Measurements from ENCODE around the gene IRF8. TPM values are rescaled to one million over a fixed set of nuclear protein-coding genes. Genes with fewer than 3 reads are reported as not detected.

IRF8 gene
- total and polyA plus RNA-seq, 2 donors from 2014 or later: 2.9 to 33.3 TPM

DNA sequence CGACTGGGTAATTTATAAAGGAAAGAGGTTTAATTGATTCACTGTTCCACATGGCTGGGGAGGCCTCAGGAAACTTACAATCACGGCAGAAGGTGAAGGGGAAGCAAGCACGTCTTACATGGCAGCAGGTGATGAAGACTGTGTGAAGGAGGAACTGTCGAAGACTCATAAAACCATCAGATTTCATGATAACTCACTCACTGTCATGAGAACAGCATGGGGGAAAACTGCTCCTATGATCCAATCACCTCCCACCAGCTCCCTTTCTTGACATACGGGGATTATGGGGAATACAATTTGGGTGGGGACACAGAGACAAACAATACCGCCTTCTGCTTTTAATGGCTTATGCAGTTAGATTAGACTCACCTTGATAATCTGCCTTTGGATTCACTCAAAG lies 19.4 kb upstream of the IRF8 start:
- intact Hi-C loops (cut with DNase I): no loop called here
- FAIRE-seq: no peak
- no peaks in the 10 kb centered on the region for H3K4me1 ChIP-seq (ENCODE audit: control insufficient read depth in 2 of 3, insufficient read depth in 2 of 3, low read depth in 1 of 3, low read length in 3 of 3)

GRCh38 chr16:85879975-85880831 lies 18.8 kb upstream of the IRF8 start:
- Histone ChIP-seq H3K27ac (ENCODE audit: low read depth in 2 of 2, low read length in 2 of 2) (no peak overlapping the region), H3K4me3 (ENCODE audit: low read length in 3 of 3) (no peak overlapping the region), H3K9ac (ENCODE audit: low read length in 3 of 3) (no peak overlapping the region), H3K4me1 (ENCODE audit: control insufficient read depth in 2 of 3, insufficient read depth in 2 of 3, low read depth in 1 of 3, low read length in 3 of 3) (no peaks in the 10 kb centered on the region), H3K9me3 (ENCODE audit: control insufficient read depth in 2 of 3, insufficient read depth in 1 of 3, low read length in 3 of 3) (no peaks in the 10 kb centered on the region), H3K36me3 (ENCODE audit: control insufficient read depth in 2 of 3, insufficient read depth in 3 of 3, low read length in 3 of 3) (no peaks in the 10 kb centered on the region), H3K27me3 (ENCODE audit: control insufficient read depth, insufficient read depth, low read length) (no peaks in the 10 kb centered on the region)
- TF ChIP-seq, protein P1, sequence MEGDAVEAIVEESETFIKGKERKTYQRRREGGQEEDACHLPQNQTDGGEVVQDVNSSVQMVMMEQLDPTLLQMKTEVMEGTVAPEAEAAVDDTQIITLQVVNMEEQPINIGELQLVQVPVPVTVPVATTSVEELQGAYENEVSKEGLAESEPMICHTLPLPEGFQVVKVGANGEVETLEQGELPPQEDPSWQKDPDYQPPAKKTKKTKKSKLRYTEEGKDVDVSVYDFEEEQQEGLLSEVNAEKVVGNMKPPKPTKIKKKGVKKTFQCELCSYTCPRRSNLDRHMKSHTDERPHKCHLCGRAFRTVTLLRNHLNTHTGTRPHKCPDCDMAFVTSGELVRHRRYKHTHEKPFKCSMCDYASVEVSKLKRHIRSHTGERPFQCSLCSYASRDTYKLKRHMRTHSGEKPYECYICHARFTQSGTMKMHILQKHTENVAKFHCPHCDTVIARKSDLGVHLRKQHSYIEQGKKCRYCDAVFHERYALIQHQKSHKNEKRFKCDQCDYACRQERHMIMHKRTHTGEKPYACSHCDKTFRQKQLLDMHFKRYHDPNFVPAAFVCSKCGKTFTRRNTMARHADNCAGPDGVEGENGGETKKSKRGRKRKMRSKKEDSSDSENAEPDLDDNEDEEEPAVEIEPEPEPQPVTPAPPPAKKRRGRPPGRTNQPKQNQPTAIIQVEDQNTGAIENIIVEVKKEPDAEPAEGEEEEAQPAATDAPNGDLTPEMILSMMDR (IDR thresholded peaks at IDR 0.05; ENCODE audit: borderline replicate concordance, extremely low read depth, insufficient read depth): no peak
- no peak for FAIRE-seq
- intact Hi-C loops (cut with DNase I): no loop called here
- no peak for DNase-seq

More for the DNA sequence above, 19.4 kb upstream of the IRF8 start:
- H3K36me3 ChIP-seq (ENCODE audit: control insufficient read depth in 2 of 3, insufficient read depth in 3 of 3, low read length in 3 of 3): no peaks in the 10 kb centered on the region
- H3K9ac ChIP-seq (ENCODE audit: low read length in 3 of 3): no peak overlapping the region
- TF ChIP-seq, protein P1 (IDR thresholded peaks at IDR 0.05; ENCODE audit: borderline replicate concordance, extremely low read depth, insufficient read depth): no peak
- DNase-seq: no peak
- no peak overlapping the region for H3K27ac ChIP-seq (ENCODE audit: low read depth in 2 of 2, low read length in 2 of 2)
- H3K27me3 ChIP-seq (ENCODE audit: control insufficient read depth, insufficient read depth, low read length): no peaks in the 10 kb centered on the region
- no peaks in the 10 kb centered on the region for H3K9me3 ChIP-seq (ENCODE audit: control insufficient read depth in 2 of 3, insufficient read depth in 1 of 3, low read length in 3 of 3)
- H3K4me3 ChIP-seq (ENCODE audit: low read length in 3 of 3): no peak overlapping the region

DNA sequence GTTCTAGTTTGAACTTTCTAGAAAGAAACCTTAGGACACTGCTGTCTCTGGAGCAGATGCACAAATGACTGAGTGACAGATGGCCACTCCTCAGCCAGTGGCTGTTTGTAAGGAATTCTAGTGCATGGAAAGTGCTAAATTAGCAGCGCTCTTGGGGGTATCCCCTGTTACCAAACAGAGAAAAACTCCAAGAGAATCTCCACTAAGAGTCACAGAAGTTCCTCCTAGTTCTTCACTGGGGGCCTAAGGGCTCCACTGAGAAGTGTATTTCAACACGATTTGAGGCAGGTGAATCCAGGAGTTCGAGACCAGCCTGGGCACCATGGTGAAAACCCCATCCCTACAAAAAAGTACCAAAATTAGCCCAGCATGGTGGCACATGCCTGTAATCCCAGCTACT lies 18.1 kb upstream of the IRF8 start:
- FAIRE-seq: no peak
- no peaks in the 10 kb centered on the region for H3K4me1 ChIP-seq (ENCODE audit: control insufficient read depth in 2 of 3, insufficient read depth in 2 of 3, low read depth in 1 of 3, low read length in 3 of 3)

More for the DNA sequence above, 18.1 kb upstream of the IRF8 start:
- TF ChIP-seq, protein P1 (IDR thresholded peaks at IDR 0.05; ENCODE audit: borderline replicate concordance, extremely low read depth, insufficient read depth): no peak
- Histone ChIP-seq H3K4me3 (ENCODE audit: low read length in 3 of 3) (no peak overlapping the region), H3K9ac (ENCODE audit: low read length in 3 of 3) (no peak overlapping the region), H3K27ac (ENCODE audit: low read depth in 2 of 2, low read length in 2 of 2) (no peak overlapping the region), H3K36me3 (ENCODE audit: control insufficient read depth in 2 of 3, insufficient read depth in 3 of 3, low read length in 3 of 3) (no peaks in the 10 kb centered on the region), H3K9me3 (ENCODE audit: control insufficient read depth in 2 of 3, insufficient read depth in 1 of 3, low read length in 3 of 3) (no peaks in the 10 kb centered on the region), H3K27me3 (ENCODE audit: control insufficient read depth, insufficient read depth, low read length) (no peaks in the 10 kb centered on the region)
- intact Hi-C loops (cut with DNase I): no loop called here
- no peak for DNase-seq

All from kidney (tissue), 14 donors.